Thyroid gland (tissue), 4 donors: ENCODE results near the gene EID3.

Experiments
- CTCF ChIP-seq, 6 experiments: fragments of 200-600 bp in 3 of 6; fragments of 450-650 bp in 3 of 6; sonication (generic) in 3 of 6; IDR thresholded peaks; one replicate each; pipeline ENCODE4 v1.5.1; 2016 to 2019; ENCODE audit warnings: antibody characterized with exemption in 6 of 6, mild to moderate bottlenecking in 2 of 6, inconsistent platforms in 1 of 6, moderate library complexity in 1 of 6
- POLR2A ChIP-seq, 2 donors: fragments of 450-650 bp; IDR thresholded peaks; one replicate each; pipeline ENCODE4 v1.6.1; 2017; ENCODE audit warnings: antibody characterized with exemption in 2 of 2, mild to moderate bottlenecking in 2 of 2, moderate library complexity in 1 of 2

- TF ChIP-seq CTCF (IDR thresholded peaks at IDR 0.05), result no peak
- TF ChIP-seq POLR2A (IDR thresholded peaks at IDR 0.05), result no peak
Observed at GRCh38 chr12:104329707-104330532, 26.4 kb downstream of the EID3 start.
